ENCODE data around the gene ERBB3.
"Not testable (repeated sequence)": the region's sequence is repeated elsewhere in the genome, so short reads cannot be mapped to it uniquely, and the experiment has no call there.

The ERBB3 gene

DNA sequence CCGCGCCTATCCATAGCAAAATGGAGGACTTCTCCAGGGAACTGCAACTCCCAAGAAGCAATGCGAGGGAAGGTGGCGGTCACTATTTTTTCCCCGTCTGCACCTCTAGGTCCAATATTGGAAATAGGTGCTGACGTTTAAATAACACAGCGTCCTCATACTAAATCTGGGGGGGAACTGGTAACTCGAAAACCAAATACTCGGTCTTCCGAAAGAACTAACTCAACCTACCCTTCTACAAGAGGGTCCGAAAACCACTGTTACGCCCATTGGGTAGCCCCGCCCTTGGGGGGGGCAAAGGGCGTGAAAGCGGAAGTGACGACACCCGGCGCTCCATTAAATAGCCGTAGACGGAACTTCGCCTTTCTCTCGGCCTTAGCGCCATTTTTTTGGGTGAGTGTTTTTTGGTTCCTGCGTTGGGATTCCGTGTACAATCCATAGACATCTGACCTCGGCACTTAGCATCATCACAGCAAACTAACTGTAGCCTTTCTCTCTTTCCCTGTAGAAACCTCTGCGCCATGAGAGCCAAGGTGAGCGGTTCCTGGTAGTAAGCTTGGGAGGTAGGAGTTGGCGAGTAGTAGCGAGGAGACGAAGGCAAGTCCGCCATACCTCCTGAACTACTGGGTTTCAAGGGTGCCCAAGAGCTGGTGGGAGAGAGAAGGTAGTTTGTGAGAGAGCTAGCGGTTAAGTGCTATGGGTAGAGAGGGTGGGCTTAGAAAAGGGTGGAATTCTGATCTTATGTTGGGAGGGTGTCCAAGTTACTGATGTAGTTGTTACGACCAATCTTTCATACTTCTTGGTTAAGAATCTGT is 36.5 kb downstream of the ERBB3 start, which contains the start of gene RPL41:
Gene RPL41 (plus strand): TSS at position 367 of the 815 bp plus-strand sequence.
- peak; percentile 99 for DNase-seq

DNA sequence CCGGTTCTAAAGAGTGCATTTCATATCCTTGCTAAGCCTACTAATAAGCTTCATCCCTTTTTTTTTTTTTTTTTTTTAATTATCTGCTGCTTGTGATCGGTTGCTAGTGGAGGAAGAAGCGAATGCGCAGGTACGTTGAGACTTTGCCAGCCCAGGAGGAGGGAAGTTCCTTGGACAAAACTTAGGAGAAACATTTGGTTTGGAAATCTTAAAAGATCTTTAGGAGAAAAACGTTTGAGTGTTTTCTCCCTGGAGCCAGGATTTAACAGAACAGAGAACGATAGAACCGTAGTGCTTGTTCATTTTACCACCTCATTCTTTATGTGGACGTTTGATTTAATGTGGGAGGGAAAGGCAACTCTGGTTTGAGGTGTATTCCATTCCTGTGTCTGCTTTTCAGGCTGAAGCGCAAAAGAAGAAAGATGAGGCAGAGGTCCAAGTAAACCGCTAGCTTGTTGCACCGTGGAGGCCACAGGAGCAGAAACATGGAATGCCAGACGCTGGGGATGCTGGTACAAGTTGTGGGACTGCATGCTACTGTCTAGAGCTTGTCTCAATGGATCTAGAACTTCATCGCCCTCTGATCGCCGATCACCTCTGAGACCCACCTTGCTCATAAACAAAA is 37.2 kb downstream of the ERBB3 start:
- DNase-seq: not testable (repeated sequence)

DNA sequence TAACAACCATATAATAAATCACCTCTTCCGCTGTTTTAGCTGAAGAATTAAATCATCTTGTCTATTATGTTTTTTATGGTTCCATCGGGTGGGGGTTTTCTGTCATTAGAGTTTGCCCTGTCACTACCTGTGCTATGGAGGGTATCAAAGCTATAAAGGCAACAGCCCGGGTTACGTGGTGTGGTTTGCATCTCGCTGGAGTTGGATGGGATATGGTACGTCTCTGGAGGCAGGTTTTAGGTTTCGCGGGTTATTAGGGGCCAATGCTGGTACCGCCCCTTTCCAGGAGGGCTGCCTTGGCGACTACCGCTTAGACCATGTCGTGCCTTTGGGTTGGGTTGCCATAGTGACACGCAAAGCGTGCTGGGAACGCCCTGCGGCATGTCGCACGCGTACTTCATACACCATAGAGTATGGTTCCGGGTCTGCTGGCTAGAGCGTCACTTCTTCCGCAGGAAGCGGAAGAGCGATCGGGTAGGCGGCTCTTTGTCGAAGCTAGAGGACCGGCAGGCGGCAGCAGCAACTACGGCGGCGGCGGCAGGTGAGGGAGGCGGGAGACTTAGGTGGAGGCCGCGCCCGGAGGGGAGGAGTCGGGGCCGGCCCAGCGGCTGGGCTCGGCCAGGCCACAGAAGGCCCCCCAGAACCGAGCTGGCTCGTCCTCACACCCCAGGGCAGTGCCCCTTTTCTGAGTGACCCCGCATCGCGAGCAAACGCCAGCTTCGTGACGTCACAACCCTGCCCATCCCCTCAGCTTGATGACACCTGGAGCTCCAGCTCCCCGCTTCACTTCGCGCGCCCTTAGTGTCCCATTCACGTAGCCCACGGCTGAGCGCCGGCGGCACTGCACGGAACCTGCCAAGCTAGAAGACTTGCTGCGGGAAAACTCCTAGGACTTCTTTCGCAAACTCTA is 38.1 kb downstream of the ERBB3 start, which contains the start of gene ZC3H10:
Gene ZC3H10 (plus strand): TSS at position 489 of the 910 bp plus-strand sequence. CDS start 2,297 bp downstream, outside the sequence.
- DNase-seq: peak; percentile 96

DNA sequence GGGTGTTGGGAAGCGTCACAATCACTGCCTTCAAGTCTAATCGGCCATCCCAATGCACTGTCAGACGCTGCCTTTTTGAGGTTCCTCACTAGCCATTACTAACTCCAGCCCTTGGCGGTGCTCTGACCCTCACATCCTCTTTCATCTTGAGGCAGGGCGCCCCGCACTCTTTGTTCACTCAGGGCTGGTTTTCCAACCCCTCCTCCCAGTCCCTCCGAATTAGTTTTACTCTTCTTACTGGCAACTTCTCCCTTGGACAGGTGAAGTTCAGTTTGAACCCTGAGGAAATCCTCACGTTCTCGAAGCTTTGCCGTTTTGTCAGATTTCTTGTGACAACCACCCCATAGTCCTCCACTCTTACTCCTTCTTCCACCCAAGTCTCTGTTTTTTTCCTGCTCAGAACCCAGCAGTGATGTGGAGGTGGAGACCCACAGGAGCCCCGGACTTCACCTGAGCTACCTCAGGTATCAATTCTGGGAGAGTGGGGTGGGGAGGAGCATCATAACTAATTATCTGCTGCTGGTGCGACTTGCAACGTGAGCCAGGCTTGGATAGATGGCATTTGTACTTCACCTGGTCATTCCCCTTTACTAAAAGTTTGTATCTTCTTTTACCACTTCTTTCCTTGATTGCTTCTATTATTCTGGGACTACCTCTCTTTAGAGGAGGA is 38.9 kb downstream of the ERBB3 start:
- no peak for DNase-seq

DNA sequence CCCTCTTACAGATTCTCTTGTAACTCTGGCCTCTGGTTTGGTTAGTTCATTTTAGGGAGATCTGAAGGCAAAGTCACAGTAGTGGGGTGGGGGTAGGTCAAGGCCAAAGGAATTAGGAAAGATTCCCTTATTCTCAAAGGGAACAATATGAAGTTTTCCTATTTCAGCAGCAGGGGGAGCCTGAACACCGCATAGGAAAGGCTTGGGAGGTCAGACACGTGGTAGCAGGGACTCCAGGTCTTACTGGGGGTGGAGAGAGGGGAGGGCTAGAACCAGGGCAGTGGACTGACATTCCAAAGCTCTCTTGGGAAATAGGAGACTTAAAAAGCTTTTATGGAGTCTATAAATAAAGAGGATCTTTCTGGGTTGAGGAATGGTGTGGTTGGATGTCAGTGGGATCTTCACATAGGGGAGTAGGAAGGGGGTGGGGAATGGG is 39.4 kb downstream of the ERBB3 start:
- DNase-seq: peak; percentile 53

DNA sequence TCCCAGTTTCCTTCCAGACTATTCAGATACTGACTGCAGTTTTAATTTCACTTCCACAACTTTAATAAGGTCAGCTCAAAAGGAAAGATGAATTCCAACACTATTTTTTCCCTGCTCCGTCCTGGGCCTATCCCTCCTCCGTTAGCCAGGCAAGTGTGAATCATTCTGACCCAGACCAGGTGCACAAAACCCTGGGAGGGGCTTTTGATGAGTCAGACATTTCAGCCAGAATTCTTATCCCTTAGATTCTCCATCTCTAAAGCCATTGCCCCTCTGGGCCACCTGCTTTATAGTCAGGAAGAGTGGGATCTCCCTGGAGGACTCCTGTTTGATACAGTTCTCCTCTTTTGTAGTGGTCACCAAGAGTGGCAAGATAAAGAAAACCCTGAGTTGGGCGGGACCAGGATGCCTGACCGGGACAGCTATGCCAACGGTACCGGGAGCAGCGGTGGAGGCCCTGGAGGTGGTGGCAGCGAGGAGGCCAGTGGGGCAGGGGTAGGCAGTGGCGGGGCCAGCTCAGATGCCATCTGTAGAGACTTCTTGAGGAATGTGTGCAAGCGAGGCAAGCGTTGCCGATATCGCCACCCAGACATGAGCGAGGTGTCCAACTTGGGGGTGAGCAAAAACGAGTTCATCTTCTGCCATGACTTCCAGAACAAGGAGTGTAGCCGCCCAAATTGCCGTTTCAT is 40.3 kb downstream of the ERBB3 start:
- no peak for DNase-seq

DNA sequence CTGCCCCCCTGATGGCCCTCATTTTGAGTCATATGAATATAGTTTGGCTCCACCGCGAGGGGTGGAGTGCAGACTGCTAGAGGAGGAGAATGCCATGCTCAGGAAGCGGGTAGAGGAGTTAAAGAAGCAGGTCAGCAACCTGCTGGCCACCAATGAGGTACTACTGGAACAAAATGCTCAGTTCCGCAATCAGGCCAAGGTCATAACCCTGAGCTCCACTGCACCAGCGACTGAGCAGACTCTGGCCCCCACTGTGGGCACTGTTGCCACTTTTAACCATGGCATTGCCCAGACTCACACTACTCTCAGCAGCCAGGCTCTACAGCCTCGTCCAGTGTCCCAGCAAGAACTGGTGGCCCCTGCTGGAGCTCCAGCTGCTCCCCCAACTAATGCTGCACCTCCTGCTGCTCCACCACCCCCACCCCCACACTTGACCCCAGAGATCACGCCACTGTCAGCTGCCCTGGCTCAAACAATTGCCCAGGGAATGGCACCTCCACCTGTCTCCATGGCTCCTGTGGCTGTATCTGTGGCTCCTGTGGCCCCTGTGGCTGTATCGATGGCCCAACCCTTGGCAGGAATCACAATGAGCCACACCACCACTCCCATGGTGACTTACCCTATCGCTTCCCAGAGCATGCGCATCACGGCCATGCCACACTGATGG is 41.4 kb downstream of the ERBB3 start:
- DNase-seq: no peak

DNA sequence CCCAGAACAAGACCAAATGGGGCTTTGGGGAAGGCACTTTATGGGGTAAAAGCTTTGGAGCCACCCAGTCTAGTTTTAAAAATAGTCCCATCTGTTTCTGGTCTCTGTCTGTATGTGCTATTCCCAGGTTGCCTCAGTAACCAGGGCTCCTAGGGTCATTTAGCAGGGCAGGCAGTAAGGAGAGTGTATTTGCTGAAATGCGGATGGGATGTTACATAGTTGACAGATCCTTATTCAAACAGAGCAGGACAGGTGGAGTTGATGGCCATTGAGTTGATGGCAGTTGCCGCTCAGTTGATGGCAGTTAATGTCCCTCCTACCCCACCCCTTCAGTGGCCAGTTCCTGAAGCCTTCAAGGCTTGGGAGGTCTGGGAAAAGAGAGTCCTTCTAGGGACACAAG is 42.7 kb downstream of the ERBB3 start:
- DNase-seq: no peak

DNA sequence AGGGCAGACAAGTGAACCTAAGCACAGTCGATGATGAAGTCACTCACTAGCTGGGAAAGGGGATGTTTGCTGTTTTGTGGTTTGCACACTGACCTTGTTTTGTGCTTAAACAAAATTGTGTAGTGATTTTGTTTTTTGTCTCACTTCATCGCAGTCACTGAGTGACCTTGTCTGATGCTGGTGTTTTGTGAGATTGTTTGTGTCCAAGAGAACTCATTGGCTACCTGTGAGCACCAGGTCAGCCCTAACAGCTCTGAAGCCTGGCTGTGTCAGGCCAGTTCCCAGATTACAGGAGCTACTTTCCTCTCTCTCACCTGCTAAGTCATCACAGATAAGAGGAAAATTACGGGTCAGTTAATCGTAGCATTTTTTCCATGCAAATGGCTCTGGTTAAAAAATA is 44.2 kb downstream of the ERBB3 start:
- DNase-seq: no peak

DNA sequence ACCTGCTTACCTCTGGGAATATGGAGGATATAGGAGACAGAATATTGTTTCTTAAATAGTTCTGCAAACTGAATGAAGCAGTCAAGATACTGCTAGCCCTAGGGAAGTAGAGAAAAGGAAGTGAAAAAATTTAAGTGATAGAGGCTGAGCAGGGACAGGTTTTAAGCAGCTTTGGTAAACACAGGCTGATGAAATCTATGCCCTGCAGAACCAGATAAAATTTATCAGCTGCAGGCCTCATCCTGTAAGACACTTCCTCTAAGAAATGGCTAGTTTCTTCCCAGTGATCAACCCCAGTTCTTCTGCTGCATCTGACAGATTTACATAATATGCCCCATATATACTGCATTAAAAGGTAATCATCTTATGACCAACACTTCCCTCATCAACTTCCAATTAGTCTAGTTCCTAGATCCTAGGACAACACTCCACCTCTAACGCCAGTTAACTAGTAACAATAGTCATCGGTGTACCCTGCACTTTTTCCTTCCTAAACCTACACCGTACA is 46.8 kb downstream of the ERBB3 start:
- no peak for DNase-seq

DNA sequence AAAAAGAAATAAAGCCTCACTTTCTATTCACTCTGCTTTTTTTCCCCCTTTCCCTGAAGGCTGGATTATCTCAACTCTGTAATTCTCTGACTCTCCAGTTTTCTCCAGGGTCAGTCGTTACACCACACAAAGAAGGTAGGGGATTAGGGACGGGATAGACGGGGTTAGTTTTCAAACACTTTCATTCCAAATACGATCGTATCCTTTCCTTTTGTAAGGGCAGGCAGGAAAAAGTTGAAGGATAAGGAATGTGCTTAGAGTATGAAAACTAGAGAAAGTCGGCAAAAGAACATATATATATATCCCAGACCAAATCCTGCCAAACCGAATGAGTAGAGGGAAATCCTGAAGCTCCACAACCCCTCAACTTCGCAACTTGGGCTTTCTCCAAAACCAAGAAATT is 47.5 kb downstream of the ERBB3 start:
- DNase-seq: no peak

DNA sequence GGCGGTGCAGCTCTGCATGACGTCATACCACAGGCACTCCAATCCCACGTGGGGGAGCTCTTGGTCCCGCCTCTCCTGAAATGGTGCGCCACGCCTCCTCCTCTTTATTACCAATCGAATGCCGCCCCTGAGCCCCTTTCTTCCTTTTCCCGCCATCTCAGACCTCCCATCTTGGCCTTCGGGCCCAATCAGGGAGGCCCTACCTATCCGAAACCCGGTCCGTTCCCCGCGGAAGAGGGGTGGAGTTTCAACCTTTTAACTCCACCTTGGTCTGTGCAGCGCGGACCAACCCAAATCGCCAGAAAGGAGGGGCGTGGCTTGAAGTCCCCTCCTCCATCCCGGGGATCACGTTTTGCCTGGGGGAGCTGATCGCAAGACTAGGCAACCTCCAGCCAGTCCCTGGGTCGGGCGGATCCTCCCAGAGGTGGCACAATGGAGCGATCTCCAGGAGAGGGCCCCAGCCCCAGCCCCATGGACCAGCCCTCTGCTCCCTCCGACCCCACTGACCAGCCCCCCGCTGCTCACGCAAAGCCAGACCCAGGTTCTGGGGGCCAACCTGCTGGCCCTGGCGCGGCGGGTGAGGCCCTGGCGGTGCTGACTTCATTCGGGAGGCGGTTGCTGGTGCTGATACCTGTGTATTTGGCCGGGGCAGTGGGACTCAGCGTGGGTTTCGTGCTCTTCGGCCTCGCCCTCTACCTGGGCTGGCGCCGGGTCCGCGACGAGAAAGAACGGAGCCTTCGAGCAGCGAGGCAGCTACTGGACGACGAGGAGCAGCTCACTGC is 48.1 kb downstream of the ERBB3 start, which contains the start of gene ESYT1:
Gene ESYT1 (plus strand): TSS at position 380 of the 782 bp plus-strand sequence. CDS start 53 bp downstream, at position 433.
- DNase-seq: peak; percentile 97

DNA sequence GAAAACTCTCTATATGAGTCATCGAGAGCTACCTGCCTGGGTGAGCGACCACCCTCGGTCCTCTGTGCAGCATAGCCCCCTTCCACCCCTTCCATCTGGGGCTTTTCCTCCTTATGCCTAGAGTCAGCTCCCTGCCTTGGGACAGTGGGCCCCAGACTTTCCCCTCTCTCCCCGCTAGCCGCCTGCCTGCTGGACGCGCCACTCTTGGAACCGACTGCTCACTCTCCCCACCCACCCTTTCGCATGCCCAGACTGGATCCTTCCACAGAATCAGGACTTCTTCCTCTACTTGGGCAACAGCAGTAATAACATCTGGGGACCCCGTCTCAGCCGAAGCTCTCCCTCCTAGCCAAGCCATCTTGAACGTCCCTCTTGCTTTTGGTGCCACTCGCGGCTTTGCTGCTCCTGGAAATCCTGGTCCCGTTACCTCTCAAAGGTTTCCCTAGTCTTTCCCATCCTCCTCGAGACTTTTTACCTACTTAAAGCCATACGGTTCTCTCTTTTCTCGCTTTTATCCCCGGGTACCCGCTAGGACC is 48.8 kb downstream of the ERBB3 start:
- no peak for DNase-seq

DNA sequence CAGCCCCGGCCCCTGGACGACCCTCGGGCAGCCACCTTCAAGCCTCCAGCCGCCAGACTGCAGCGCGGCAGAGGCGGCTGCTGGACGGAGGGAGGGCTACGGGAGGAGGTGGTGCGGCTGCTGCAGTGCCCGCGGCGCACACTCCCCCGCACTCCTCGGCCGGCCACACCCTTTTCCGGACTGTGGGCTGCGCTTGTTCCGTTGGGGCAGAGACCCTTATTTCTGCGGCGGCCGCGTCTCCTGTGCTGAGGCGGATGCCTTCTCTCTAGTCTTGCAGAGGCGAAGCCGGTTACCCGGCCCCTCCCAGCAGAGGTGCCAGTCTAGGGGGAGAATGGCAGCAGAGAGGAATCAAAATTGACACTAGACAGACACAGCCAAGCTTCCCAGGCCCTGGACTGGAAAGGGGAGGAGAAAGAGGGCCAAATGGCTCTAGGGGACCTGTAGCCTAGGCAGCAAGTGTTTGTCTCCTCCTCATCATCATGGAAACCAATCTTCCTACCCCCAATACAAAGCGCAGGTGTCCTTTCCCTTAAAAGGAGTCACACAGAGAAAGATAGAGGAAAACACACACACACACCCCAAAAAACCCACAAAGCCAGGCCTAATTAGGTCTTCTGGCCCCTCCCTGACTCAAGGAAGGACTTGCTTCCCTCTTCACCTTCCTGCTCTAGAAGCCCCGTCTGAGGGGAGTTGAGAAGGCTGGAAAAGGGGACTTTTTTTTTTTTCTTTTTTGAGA is 49.4 kb downstream of the ERBB3 start:
- no peak for DNase-seq

DNA sequence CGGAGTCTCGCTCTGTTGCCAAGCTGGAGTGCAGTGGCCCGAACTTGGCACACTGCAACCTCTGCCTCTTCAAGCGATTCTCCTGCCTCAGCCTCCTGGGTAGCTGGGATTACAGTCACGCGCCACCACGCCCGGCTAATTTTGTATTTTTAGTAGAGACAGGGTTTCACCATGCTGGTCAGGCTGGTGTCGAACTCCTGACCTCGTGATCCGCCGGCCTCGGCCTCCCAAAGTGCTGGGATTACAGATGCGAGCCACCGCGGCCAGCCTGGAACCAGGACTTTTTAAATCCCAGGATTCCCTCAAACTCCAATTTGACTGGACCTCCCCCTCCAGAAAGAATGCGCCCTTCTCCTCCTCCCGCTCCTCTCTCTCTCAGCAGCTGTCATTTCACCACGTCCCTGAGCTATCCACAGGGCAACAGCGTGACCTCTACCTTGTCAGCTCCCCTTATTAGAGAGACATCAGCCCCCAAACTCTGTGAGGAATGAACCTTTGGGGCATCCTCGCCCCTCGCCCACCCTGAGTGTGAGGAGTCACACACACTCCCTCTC is 50.1 kb downstream of the ERBB3 start:
- no peak for DNase-seq

DNA sequence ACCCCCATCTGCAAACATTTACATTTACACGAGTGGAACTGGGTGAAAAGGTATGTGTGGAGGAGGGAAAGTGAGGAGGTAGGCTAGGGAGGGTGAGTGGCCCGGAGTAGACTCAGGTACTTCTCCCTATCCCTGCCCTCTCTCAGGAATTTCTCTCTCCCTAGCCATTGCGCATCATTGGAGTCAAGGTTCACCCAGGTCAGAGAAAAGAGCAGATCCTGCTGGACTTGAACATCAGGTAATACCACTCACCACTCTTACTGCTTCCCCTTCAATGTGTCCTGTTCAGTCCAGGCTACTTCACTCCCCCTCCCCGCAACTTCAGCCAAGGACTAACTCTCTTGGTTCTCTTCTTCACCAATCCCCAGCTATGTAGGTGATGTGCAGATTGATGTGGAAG is 50.9 kb downstream of the ERBB3 start:
- DNase-seq: no peak

DNA sequence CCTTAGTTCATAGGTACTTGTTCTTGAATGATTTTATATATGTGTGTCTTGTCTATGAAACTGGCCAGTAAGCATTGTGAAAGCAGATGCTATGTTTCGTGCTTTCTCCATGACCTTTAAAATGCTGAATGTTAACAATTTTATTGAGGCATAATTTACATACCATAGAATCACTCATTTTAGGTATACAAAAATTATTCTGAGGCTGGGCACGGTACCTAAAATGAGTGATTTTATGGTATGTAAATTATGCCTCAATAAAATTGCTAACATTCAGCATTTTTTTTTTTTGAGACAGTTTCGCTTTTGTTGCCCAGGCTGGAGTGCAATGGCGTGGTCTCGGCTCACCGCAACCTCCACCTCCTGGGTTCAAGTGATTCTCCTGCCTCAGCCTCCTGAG is 54.9 kb downstream of the ERBB3 start:
- no peak for DNase-seq

DNA sequence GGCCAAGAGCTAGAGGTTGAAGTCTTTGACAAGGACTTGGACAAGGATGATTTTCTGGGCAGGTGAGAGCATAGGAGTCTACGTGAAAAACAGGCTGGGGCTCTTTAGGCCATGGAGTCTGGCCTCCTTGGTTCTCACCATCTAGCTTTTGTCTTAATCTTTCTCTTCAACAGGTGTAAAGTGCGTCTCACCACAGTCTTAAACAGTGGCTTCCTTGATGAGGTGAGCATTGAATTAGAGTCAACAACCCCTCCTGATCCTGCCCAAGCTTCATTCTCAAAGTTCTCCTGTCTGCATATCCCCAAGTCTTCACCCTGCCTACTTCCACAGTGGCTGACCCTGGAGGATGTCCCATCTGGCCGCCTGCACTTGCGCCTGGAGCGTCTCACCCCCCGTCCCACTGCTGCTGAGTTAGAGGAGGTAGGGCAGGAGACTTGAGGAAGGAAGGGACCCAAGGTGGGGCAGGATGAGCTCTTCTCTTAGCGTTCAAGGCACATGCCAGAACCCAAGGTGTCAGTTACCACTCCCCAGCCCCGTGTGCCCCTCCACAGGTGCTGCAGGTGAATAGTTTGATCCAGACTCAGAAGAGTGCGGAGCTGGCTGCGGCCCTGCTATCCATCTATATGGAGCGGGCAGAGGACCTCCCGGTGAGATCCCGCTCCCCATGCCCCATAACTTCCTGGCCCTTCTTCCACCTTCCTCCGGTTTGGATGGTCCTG is 58.0 kb downstream of the ERBB3 start:
- no peak for DNase-seq

Data from NCI-H1417 treated with DMSO at 0.1 percent for 48 hours (cell line).